Fibroblast of pulmonary artery (primary cell): ENCODE results near the gene ATP8A1.

ENCODE experiments used
- DNase-seq: peaks from one replicate; pipeline ENCODE4 v3.0.0-alpha.2; 2010; ENCODE audit warnings: low read depth
- H3K4me3 ChIP-seq: replicated peaks from 2 replicates; pipeline ENCODE4 v1.5.1; 2011; ENCODE audit warnings: low read depth, mild to moderate bottlenecking, control low read depth, low read length, moderate library complexity
- TF ChIP-seq, protein P1 (sequence below): IDR thresholded peaks from 2 replicates; pipeline ENCODE4 v1.5.1; 2011; ENCODE audit warnings: mild to moderate bottlenecking, control low read depth, low read length, inconsistent platforms; ENCODE audit errors: missing control alignments

The ATP8A1 gene

DNA sequence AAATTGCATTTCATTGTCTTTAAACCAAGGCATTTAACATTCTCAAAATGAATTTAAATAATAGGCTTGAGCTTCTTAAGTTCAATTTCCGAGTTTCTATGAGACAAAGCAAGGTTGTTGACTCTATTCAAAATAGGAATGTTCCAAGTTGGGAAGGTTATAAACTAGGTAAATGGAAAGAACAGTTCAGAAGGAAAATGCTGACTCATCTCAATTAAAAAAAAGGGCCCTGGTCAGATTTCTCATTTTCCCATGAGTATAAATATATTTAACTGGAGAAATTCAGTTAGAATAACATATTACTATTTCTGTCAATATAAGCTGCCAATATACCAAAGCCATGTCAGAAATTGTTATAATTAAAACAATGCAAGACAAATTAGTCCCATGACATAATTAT is 113.8 kb downstream of the ATP8A1 start:
- TF ChIP-seq, protein P1, sequence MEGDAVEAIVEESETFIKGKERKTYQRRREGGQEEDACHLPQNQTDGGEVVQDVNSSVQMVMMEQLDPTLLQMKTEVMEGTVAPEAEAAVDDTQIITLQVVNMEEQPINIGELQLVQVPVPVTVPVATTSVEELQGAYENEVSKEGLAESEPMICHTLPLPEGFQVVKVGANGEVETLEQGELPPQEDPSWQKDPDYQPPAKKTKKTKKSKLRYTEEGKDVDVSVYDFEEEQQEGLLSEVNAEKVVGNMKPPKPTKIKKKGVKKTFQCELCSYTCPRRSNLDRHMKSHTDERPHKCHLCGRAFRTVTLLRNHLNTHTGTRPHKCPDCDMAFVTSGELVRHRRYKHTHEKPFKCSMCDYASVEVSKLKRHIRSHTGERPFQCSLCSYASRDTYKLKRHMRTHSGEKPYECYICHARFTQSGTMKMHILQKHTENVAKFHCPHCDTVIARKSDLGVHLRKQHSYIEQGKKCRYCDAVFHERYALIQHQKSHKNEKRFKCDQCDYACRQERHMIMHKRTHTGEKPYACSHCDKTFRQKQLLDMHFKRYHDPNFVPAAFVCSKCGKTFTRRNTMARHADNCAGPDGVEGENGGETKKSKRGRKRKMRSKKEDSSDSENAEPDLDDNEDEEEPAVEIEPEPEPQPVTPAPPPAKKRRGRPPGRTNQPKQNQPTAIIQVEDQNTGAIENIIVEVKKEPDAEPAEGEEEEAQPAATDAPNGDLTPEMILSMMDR = no peak
- no peak overlapping the region for H3K4me3 ChIP-seq
- no peak for DNase-seq

DNA sequence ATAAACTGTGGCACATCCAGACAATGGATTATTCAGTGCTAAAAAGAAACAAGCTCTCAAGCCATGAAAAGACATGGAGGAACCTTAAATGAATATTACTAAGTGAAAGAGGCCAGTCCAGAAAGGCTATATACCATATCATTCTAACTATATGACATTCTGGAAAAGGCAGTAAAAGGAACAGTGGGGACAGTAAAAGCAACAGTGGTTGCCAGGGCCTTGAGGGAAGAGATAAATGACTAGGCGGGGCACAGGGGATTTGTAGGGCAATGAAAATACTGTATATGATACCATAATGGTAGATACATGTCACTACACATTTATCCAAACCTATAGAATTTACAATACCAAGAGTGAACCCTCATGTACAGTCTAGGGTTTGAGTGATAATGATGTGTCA is 115.3 kb downstream of the ATP8A1 start:
- TF ChIP-seq, protein P1 = no peak
- H3K4me3 ChIP-seq = no peak overlapping the region
- DNase-seq = no peak

DNA sequence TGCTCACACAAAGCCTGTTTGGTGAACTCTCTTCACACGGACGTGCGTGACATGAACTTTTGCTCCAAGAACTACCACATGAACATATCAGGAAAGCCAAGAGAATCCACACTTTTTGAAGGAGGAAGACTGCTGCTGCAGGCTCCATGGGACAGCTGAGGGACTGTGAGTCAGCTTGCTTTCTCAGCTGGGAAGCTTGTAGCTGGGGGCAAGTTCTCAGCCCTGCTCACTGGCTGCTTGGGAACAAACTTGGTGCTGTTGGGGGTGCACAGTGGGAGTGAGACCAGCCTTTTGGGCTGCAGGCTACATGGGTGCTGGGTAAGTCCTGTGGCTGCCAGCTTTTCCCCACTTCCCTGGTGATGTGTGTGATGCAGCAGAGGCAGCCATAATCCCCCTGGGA is 123.9 kb downstream of the ATP8A1 start:
- H3K4me3 ChIP-seq = no peak overlapping the region
- no peak for DNase-seq

DNA sequence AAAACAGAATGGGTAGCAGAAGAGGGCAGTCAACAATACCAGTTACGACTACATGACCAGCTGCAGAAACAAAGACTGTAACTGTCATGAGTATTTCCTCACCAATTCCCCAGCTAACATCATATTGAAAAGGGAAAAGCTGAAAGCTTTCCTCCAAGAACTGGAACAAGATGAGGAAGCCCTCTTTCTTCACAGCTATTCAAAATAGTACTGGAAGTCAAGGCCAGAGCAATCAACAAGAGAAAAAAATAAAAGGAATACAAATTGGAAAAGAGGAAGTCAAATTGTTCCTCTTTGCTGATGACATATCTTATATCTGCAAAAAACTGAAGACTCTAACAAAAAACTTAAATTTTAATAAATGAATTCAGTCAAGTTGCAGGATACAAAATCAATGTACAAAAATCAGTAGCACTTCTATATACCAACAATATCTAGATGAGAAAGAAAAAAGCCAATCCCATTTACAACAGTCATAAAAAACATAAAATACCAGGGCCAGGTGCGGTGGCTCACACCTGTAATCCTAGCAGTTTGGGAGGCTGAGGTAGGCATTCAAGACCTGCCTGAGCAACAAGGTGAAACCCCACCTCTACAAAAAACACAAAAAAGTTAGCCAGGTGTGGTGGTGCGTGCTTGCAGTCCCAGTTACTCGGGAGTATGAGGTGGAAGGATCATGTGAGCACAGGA is 125.4 kb downstream of the ATP8A1 start:
- TF ChIP-seq, protein P1 = no peak
- DNase-seq = no peak
- no peak overlapping the region for H3K4me3 ChIP-seq

More for the DNA sequence above, 123.9 kb downstream of the ATP8A1 start:
- TF ChIP-seq, protein P1 = no peak

DNA sequence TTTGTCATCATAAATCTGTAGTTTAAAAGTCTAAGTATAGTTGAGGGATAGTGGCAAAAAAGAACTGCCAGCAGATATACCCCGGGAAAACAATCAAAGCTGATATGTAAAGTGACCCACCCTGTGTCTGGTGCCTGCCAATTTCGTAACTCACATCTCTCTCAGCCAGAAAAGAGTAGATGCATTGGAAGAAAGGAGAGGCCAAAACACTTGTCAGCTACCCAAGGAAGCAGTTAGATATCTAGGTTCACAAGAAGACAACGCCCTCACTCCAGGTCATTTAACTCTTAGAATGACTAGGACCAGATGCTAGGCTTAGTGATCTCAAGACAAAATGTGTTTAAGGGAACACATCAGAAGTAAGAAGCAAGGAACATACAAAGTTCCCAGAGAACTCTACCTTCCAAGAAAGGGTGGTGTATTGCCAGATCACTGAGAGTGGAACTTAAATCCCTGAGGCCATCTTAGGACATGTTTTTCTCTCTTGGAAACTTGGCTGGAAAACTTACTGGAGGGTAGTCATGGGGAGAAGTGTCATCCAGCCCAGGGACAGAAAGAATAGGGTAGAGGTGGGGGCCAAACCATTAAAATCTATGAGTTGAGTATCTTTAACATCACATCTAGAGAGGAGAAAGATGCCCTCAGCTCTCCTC is 133.7 kb downstream of the ATP8A1 start:
- no peak overlapping the region for H3K4me3 ChIP-seq
- TF ChIP-seq, protein P1 = no peak
- no peak for DNase-seq

DNA sequence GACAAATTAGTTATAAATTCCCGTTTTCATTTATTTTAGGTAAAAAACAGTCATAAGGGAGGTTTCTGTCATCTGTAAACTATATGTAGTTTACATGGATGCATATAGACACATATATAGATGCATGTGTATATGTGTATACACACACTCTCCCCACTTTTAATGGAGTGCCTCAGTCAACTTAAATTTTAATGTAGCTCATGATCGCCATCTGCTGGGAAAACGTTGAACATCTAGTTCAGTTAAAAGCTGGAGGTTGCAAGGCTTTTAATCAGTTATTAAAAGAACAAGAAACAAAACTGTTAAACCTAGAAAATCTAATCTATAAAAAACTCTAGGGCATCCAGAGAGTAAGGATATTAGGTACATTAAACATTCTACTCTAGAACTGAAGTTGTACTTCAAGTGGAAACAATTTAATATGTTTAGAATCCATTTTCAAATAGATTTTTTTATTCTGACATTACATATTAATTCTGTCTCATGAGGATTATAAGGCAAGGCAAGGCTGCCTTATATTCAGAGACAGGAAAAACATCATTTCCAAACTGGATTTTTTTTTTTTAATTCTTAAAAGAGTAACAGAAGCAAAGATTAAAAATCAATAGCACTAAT is 137.0 kb downstream of the ATP8A1 start:
- DNase-seq = peak; percentile 77
- TF ChIP-seq, protein P1 = peak; percentile 56
- H3K4me3 ChIP-seq = no peak overlapping the region
